ENCODE data around the gene HNF4A.
A peak's percentile ranks its signal among the peaks of the same experiment; 100 is the strongest.
"Not testable (repeated sequence)": the region's sequence is repeated elsewhere in the genome, so short reads cannot be mapped to it uniquely, and the experiment has no call there.

The HNF4A gene

GRCh38 chr20:44345147-44345546 lies 10.4 kb upstream of the HNF4A start:
- DNase-seq (ENCODE audit: low read depth), result no peak

- not testable (repeated sequence) for DNase-seq (ENCODE audit: low read depth)
Measured at GRCh38 chr20:44345941-44346340, 9.6 kb upstream of the HNF4A start.

GRCh38 chr20:44348168-44348659 lies 7.3 kb upstream of the HNF4A start:
- no peak for DNase-seq (ENCODE audit: low read depth)

GRCh38 chr20:44349349-44349748 lies 6.2 kb upstream of the HNF4A start:
- DNase-seq (ENCODE audit: low read depth), result no peak

- no peak for DNase-seq (ENCODE audit: low read depth)
Measured at GRCh38 chr20:44350567-44350966, 4.9 kb upstream of the HNF4A start.

- no peak for DNase-seq (ENCODE audit: low read depth)
Measured at GRCh38 chr20:44354979-44355497, 461 bp upstream of the HNF4A start.

- no peak for DNase-seq (ENCODE audit: low read depth)
Measured at GRCh38 chr20:44356353-44356723, 839 bp downstream of the HNF4A start.

- no peak for DNase-seq (ENCODE audit: low read depth)
Measured at GRCh38 chr20:44357020-44357419, 1.5 kb downstream of the HNF4A start.

GRCh38 chr20:44357555-44358125 lies 2.1 kb downstream of the HNF4A start:
- DNase-seq (ENCODE audit: low read depth), result no peak

- no peak for DNase-seq (ENCODE audit: low read depth)
Measured at GRCh38 chr20:44358776-44359175, 3.3 kb downstream of the HNF4A start.

- DNase-seq (ENCODE audit: low read depth), result no peak
Measured at GRCh38 chr20:44360221-44360620, 4.7 kb downstream of the HNF4A start.

- DNase-seq (ENCODE audit: low read depth), result no peak
Measured at GRCh38 chr20:44361021-44361420, 5.5 kb downstream of the HNF4A start.

GRCh38 chr20:44362466-44362940 lies 7.0 kb downstream of the HNF4A start:
- no peak for DNase-seq (ENCODE audit: low read depth)

- DNase-seq (ENCODE audit: low read depth), result no peak
Measured at GRCh38 chr20:44364068-44364467, 8.6 kb downstream of the HNF4A start.

- DNase-seq (ENCODE audit: low read depth), result no peak
Measured at GRCh38 chr20:44364780-44365179, 9.3 kb downstream of the HNF4A start.

- DNase-seq (ENCODE audit: low read depth), result no peak
Measured at GRCh38 chr20:44367746-44368145, 12.2 kb downstream of the HNF4A start.

- no peak for DNase-seq (ENCODE audit: low read depth)
Measured at GRCh38 chr20:44370639-44371218, 15.2 kb downstream of the HNF4A start.

- no peak for DNase-seq (ENCODE audit: low read depth)
Measured at GRCh38 chr20:44382641-44383040, 27.1 kb downstream of the HNF4A start.

GRCh38 chr20:44384423-44385027 lies 29.0 kb downstream of the HNF4A start:
- peak; percentile 78 for DNase-seq (ENCODE audit: low read depth)

GRCh38 chr20:44388466-44389023 lies 33.0 kb downstream of the HNF4A start:
- DNase-seq (ENCODE audit: low read depth), result peak; percentile 90

- no peak for DNase-seq (ENCODE audit: low read depth)
Measured at GRCh38 chr20:44389871-44390270, 34.4 kb downstream of the HNF4A start.

- DNase-seq (ENCODE audit: low read depth), result no peak
Measured at GRCh38 chr20:44390280-44390679, 34.8 kb downstream of the HNF4A start.

Data from ELR (cell line).